Measurements from ENCODE around the gene CHMP5.
A peak's percentile ranks its signal among the peaks of the same experiment; 100 is the strongest.

Gene CHMP5

DNA sequence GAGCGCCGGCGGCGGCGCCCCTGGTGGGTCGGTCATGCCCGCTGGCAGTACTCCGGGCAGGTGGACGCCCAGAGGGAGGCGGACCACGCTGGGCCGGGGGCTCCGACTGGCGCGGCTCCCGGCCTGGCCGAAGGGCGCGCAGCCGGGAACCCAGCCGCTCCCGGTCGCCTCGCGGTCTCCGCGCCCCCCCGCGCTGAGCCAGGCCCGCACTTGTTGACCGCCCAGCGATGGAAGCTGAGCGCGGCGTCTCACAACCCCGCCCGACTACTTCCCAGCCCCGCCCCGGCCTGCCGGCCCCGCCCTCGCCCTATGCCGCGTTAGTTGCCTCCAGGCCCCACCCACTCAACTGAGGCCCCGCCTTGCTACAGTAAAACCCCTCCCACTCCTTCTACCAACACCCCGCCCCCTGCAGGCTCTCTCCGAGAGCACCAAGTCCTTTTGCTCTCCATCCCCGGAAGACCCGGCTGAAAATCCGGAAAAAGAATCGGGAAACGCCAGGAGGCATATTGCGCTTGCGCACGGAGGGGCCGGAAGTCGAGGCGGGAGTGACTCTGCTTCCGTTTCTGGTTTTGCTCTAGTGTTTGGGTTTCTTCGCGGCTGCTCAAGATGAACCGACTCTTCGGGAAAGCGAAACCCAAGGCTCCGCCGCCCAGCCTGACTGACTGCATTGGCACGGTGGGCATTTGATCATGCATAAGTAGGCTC lies at the start of gene CHMP5, which contains the start of gene BAG1:
TSS of gene CHMP5 (plus strand) at position 577 of the 705 bp plus-strand sequence. CDS start at position 607, 30 bp downstream.
TSS of gene BAG1 (minus strand) at position 236 of the 705 bp plus-strand sequence.
- DNase-seq (ENCODE audit: low read depth in 2 of 2), result peak; percentile 99

DNA sequence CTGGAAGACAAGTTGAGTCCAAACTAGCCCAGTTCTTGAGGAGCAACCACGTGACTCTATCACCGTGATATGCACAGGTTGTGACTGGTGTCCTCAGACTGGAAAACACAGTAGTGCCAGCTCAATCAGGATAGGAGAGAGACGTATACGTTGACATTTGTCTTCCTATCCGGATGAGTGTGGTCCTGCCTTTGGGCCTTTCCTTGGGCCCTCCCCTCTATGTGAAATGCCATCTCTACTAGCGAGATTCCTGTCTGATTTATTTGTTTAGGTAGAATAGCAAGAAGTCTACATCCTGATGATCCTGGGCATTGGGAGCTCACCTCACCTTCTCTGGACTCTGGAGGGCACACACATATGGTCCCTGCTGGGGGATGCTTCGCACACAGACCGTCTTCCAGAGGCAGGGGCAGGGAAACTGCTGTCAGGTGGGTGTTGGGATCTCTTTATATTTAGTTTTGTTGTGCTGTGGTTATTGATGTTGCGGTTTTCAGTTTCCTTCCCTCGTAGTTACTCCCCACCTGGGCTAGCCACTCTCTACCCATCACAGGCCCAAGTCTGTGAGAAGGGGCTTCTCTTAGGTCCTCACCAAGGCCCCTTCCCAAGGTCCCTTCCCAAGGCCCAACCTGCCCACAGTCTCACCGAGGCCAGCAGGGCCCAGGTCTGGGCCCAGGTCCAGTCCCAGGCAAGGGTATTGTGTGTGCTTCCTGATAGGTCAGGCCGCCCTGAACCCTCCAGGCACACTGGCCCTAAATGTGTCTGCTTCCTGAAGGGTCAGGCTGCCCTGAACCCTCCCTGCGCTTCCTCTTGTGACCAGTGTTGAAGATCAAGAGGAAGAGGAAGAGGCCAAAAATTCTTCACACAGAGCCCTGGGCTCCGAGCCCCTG lies 43.9 kb upstream of the CHMP5 start:
- no peak for DNase-seq (ENCODE audit: low read depth in 2 of 2)

DNA sequence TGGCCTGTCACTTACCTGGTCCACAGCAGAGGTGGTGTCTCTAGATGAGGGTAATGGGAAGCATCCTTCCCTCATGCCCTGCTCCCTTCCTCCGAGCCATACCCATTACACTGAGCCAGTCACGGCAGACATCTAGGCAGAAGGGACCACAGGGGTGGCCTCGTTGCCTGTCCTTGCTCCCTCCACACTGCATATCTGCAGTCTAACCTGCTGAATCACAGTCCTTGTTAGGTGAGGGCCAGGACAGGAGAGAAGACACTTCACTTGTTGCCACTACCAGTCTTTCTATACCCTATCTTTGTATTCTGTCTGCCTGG lies 43.3 kb upstream of the CHMP5 start:
- no peak for DNase-seq (ENCODE audit: low read depth in 2 of 2)

DNA sequence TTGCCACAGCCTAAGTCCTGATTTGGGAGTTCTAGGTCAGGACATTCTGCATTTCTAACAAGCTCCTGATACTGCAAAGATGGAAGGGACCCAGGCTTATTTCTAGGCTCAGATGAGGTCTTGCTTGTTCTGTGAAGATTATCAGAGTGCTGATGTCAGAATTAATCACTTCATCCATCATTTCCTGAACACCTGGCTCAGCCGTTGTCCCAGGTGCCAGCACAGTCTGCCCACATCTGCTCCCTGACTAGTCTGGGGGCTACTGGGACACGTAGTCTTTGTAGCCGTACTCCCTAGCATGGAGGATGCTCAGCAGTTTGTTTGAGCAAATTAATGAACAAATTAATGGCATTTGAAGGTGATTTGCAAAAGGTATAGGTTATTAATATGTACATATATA lies 42.8 kb upstream of the CHMP5 start:
- no peak for DNase-seq (ENCODE audit: low read depth in 2 of 2)

DNA sequence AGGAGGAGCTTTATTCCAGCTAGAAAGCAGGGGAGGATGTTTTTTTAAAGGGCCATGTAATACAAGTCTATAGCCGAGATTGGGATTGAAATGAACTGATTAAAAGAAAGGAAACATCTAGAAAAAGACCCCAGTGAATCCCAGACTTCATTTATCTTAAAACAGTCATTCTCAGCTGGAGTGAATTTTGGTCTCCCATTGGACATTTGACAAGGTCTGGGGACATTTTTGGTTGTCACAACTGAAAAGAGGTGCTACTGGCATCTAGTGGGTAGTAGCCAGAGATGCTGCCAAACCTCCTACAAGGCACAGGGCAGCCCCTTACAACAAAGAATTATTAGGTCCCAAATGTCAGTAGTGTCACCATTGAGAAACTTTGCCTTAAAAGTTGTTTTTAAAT lies 41.2 kb upstream of the CHMP5 start:
- no peak for DNase-seq (ENCODE audit: low read depth in 2 of 2)

DNA sequence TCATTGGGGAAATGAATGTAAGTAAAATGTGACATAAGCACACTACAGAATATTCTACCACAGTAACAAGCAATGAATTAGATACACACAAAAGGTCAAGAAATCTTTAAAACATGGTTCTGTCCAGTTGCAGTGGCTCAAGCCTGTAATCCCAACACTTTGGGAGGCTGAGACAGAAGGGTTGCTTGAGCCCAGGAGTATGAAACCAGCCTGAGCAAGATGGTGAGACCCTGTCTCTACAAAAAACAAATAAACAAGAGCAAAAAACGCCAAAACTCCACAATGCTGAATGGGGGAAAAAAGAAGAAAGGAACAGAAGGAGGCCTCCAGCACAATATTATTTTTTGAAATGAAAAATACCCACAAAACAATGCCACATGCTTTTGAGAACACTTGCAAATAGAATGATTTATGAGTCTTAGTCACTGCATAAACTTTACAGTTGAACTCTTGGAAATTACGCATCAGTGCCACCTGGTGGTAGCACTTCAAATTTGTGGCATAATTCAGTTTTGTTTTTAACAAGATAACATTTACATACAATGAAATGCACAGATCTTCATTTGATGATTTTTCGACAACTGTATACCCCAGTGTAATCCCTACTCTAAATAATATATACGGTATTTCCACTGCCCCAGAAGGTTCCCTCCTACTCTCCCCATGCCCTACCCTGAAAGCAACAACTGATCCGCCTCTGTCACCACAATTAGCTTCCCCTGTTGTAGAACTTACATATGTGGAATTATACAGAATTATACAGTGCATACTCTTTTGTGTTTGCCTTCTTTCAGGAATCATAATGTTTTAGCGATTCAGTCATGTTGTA lies 39.3 kb upstream of the CHMP5 start:
- DNase-seq (ENCODE audit: low read depth in 2 of 2), result peak; percentile 35 to 37

DNA sequence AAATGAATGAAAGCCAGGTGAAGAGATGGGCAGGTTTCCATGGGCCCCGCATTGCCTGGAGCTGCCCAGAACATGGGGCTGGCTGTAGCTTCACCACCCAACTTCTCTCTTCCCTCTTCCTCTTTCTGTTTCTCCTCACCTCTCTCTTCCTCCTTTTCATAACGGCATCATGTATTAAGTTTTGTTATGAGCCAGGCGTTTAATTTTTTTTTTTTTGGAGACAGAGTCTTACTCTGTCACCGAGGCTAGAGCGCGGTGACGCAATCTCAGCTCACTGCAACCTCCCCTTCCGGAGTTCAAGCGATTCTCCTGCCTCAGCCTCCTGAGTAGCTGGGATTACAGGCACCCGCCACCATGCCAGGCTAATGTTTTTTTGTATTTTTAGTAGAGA lies 37.8 kb upstream of the CHMP5 start:
- DNase-seq (ENCODE audit: low read depth in 2 of 2), result no peak

DNA sequence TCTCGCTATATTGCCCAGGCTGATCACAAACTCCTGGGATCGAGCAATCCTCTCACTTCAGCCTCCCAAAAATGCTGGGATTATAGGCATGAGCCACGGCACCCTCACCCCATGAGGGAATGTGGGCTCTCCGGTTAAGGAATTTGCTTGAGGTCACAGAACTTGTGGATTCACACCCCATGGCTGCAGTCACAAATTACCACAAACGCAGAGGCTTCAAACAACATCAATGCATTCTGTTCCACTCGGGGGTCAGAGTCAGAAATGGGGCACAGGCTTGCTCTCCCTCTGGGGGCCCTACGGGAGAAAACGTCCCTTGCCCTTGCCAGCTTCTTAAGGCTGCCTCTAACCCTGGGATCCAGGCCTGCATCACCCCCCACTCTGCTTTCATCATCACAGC lies 37.1 kb upstream of the CHMP5 start:
- DNase-seq (ENCODE audit: low read depth in 2 of 2), result no peak

DNA sequence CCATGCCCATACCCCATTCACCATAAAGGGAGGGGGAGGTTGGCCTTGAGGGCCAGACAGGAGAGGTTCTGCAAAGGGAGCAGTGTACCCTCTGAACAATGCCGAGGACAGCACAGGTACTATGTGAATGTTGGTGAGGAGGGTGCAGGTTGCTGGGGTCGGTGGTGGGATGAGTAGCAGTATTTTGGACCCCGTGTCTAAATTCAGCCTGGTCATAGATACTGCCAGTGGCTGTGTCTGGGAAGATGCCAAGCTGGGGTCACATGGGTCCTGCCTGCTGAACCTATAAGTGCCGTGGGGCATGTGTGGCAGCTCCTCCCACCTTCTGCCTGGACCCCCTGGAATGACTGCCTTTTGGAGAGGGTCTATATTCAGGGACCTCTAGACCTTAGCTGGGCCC lies 36.2 kb upstream of the CHMP5 start:
- no peak for DNase-seq (ENCODE audit: low read depth in 2 of 2)

DNA sequence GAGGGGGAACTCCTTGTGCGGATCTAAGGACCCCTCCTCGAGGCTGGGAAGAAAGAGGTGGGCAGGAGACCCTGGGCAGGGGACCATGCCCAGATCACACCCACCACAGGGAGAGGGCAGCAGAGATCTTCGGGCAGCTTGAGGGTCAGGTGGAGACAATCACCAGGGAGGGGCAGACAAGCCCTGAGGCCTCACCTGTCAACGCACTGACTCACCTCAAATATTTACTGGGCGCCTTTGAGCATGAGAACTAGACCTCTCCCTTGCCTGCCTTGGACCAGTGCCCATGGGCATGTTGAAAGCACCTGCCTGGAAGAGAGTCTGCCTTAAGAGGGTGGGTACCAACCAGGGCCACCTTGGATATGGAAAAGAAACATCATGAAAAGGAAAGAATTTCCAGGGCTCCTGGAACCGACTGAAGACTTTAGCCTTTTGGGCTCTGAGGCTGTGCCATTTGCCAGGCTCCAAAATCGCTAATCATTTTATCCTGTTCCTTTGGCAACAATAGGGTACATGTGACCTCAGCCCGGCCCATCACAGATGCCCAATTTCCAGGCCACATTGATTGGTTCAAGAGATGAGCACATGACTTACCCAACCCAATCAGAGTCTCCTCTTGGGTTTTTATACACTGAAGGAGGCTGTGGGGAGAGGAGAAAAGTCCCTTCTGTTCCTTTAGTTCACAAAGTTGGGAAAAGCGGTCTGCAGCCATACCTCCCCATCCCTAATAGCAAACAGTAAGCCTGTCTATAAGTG lies 35.3 kb upstream of the CHMP5 start:
- DNase-seq (ENCODE audit: low read depth in 2 of 2), result no peak

DNA sequence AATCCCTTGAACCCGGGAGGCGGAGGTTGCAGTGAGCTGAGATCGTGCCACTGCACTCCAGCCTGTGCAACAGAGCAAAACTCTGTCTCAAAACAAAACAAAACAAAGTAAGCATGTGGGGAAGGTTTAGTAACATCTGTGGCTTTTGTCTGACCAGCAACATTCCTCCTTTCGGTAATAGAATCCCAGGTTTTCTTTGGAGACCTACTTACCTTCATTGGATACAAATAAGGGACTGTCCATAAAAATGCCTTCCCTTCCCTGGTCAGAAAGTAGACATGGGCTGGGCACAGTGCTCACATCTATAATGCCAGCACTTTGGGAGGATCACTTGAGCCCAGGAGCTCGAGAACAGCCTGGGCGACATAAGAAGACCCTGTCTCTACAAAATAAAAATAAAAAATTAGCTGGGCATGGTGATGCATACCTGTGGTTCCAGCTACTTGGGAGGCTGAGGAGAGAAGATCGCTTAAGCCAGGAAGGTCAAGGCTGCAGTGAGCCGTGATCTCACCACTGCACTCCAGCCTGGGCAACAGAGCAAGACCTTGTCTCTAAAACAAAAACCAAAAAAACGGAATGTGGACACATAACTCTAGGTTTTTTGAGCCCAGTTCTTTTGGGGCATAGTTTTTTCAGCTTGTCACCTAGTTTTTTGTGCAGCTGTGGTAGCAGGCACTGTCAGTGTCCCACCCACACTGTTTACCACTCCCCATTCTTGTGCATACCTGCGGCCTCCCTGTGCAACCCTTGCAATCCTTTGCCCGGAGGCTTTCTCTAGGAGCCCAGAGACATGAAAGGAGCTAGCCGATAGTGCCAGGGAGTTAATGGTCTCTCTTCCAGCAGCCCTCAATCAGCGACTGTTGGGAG lies 33.9 kb upstream of the CHMP5 start:
- DNase-seq (ENCODE audit: low read depth in 2 of 2), result no peak

DNA sequence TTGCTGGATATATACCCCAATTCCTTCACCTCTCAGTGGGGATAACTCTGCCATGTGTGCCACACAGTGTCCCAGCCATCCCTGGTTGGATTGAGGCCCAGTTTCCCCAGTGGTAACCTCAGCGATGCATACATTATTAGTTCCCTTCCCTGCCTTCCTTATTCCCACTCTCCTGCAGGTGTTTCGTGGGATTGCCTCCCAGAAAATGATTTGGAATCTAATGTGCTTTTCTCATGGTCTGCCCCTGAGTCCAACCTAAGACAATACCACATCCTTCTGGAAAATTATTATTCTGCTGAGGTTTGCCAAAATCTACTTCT lies 33.3 kb upstream of the CHMP5 start:
- no peak for DNase-seq (ENCODE audit: low read depth in 2 of 2)

DNA sequence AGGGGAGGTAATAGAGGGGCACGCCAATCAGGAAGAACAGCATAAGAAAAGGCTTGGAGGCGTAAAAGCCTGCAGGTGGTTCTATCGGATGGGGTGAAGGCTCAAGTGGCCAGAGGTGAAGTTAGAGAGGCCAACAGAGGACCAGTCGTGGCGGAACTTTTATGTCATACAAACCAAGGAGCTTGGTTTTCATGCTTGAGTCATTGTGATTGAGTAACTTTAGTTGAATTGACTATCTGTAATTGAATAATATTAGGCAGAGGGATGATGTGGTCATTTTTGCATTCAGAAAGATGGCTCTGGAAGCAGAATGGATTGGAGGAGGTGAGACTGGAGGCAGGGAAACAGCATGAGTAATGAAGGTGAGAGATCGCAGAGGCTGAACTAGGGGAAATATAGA lies 32.0 kb upstream of the CHMP5 start:
- DNase-seq (ENCODE audit: low read depth in 2 of 2), result no peak

DNA sequence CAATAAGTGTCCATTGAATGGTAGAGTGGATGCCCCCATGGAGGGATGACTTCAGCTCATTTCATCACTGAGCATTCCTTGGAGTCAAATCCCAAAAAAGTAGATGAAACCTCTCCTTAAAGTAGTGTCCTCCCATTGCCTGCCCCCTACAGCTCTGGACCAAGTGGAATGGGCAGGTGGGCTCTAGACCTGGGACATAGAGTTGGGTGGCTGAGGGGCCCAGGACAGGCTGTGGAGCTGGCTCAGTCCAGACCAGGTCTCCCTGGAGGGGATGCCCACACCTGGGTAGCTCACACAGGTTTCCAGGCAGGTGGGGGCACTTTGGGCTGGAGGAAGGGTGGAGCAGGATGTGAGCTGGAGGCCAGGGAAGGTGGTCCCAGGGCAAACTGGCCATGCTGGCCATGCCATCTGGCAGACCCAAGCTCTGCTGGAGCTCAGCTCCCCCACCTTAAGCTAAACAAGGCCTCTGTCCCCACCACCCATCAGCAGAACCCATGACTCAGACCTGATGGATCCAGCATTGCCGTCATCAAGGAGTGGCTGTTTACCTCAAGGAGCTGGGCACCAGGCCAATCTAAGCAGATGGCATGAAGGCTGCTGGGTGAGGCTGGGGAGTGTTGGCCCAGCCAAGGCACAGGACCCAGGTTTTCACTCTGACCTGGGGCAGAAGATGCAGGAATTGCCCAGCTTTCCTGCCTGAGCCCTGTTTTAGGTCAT lies 31.1 kb upstream of the CHMP5 start:
- no peak for DNase-seq (ENCODE audit: low read depth in 2 of 2)

DNA sequence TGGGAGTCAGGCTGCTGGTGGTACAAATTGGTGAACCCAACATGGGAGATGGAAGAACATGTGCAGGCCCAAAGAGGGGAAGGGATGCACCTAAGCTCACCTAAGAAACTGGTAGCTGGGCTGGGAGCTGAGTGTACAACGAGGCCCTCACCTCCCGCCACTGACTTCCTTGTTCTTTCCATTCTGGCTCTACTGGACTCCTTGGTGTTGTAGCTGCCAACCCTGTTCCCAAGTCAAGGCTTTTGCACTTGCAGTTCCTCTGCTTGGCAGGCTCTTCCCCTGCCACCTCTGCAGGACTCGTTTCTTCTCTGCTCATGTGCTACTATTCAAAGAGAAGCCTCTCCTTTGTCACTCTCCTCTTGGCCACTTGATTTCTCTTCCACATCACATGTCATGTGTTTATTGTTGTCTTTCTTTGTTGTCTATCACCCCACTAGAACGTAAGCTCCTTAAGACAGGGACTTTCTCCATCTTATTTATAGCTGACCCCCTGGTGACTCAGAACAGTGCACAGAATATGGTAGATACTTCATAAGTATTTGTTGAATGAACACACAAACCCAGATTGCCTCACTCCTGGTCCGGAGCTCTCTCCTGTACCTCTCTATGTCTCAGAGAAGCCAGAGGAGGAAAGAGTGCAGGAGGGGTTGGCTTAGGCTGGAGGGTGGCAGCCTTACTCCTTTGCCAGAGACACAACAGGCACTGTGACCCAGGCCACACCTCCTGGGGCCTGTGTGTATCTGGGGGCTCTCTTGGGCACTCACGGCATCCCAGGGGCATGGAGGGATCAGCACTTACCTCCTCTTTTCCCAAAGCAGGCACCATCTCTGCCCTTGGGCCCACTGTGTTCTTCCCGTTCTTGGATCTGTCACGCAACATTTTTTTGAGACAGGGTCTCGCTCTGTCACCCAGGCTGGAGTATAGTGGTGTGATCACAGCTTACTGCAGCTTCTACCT lies 30.1 kb upstream of the CHMP5 start:
- DNase-seq (ENCODE audit: low read depth in 2 of 2), result no peak

DNA sequence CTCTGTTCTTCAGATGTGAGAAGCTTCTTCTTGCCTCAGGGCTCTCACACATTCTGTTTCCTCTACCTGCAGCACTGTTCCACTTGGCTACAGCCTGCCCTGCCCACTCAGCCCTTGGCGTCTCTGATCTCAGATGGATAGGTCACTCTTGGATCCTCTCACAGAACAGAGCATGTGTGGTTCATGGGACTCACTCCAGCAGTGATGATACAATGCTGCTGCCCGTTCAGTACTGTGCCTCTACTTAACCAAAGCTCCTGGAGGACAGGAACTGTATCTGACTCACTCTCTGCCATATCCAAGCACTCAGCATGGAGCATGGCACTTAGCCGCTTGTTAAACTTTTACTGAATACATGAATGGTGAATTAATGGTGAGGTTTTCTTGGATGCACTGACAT lies 28.3 kb upstream of the CHMP5 start:
- DNase-seq (ENCODE audit: low read depth in 2 of 2), result no peak

DNA sequence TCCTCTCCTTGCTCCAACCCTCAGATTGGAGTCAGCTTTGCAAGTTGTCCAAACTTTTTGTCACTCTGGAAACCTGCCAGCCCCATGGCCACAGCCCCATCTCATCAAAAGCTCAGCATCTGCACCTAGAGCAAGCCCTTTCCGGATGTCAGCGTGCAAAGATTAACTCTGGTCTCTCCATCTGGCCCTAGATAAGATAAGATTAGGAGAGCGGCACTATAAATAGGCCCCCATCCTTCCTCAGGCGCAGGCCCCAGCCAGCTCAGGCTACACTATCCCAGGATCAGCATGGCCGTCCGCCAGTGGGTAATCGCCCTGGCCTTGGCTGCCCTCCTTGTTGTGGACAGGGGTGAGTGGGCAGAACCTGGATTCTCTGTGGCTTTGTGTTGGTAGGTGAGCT lies 24.9 kb upstream of the CHMP5 start, which contains the start of gene SPINK4:
TSS of gene SPINK4 (plus strand) at position 247 of the 400 bp plus-strand sequence. CDS start at position 289, 42 bp downstream.
- DNase-seq (ENCODE audit: low read depth in 2 of 2), result no peak

DNA sequence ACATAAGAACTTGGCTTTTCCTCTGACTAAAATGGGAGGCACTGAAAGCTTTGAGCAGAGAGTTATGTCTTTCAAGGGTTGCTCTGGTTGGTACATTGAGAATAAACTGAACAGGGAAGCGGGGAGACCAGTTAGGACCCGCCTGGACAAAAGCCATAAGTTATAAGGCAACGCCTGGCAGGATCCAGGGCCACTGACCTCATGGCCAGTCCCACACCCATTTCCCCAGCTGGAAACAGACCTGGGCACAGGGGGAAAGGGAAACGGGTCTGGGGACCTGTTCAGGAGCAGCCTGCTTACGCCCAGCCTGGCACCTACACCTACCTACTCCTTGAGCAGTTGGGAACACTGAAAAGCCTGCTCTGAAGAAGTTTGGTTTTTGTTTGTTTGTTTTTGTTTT lies 23.6 kb upstream of the CHMP5 start:
- no peak for DNase-seq (ENCODE audit: low read depth in 2 of 2)

DNA sequence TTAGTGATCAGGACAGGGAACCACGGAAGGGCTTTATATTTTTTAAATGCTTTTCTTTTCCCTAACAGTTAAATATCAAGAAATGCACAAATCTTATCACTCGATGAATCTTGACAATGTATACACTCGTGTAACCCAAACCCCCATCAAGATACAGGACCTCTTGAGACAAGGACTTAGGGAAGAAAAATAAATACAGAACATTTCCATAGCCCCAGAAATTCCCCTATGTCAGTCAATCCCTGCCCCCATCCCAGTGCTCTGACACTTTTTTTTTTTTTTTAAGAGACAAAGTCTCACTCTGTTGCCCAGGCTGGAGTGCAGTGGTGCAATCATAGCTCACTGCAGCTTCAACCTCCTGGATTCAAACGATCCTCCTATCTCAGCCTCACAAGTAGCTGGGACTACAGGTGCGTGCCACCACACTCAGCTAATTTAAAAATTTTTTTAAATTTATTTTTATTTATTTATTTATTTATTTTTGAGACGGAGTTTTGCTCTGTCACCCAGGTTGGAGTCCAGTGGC lies 22.2 kb upstream of the CHMP5 start:
- no peak for DNase-seq (ENCODE audit: low read depth in 2 of 2)
